ENCODE results near the gene SLC25A24.

GRCh38 chr1:108151548-108151947 lies 48.6 kb downstream of the SLC25A24 start:
- TF ChIP-seq, protein P1, sequence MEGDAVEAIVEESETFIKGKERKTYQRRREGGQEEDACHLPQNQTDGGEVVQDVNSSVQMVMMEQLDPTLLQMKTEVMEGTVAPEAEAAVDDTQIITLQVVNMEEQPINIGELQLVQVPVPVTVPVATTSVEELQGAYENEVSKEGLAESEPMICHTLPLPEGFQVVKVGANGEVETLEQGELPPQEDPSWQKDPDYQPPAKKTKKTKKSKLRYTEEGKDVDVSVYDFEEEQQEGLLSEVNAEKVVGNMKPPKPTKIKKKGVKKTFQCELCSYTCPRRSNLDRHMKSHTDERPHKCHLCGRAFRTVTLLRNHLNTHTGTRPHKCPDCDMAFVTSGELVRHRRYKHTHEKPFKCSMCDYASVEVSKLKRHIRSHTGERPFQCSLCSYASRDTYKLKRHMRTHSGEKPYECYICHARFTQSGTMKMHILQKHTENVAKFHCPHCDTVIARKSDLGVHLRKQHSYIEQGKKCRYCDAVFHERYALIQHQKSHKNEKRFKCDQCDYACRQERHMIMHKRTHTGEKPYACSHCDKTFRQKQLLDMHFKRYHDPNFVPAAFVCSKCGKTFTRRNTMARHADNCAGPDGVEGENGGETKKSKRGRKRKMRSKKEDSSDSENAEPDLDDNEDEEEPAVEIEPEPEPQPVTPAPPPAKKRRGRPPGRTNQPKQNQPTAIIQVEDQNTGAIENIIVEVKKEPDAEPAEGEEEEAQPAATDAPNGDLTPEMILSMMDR (IDR thresholded peaks at IDR 0.05) = no peak
- TF ChIP-seq POLR2A (IDR thresholded peaks at IDR 0.05) = no peak
